Left lung (tissue), 10 donors: ENCODE data around the gene ME3. TPM values are rescaled to one million over a fixed set of nuclear protein-coding genes. Genes with fewer than 3 reads are reported as not detected.
A peak's percentile ranks its signal among the peaks of the same experiment; 100 is the strongest.

Source experiments
- ATAC-seq: fragments of 200-7000 bp; cut with Tn5 transposase; one replicate; pipeline ENCODE4 v1.9.1; 2020; ENCODE audit warnings: moderate library complexity
- DNase-seq, 4 donors: peaks; one replicate each; pipeline ENCODE4 v3.0.0-alpha.2; 2013 to 2020
- H3K27ac ChIP-seq, 2 donors: fragments of 200-600 bp; sonication (generic) in 1 of 2; one replicate each; pipeline versions ENCODE4 v1.5.0 to v1.8.0; 2020 to 2021
- H3K27me3 ChIP-seq, 2 donors: fragments of 200-600 bp; sonication (generic) in 1 of 2; one replicate each; pipeline versions ENCODE4 v1.5.0 to v1.8.0; 2020 to 2021
- H3K36me3 ChIP-seq, 2 donors: fragments of 200-600 bp; sonication (generic) in 1 of 2; one replicate each; pipeline versions ENCODE4 v1.5.0 to v1.8.0; 2020 to 2021
- H3K4me1 ChIP-seq, 2 donors: fragments of 200-600 bp; one replicate each; pipeline ENCODE4 v1.8.0; 2021
- H3K4me3 ChIP-seq, 2 donors: fragments of 200-600 bp; sonication (generic) in 1 of 2; one replicate each; pipeline versions ENCODE4 v1.5.0 to v1.8.0; 2020 to 2021; ENCODE audit warnings: mild to moderate bottlenecking in 1 of 2
- H3K9me3 ChIP-seq, 2 donors: fragments of 200-600 bp; sonication (generic) in 1 of 2; one replicate each; pipeline versions ENCODE4 v1.5.0 to v1.8.0; 2020 to 2021
- intact Hi-C, 2 donors: fragments of 100-400 bp; cut with DNase I; formaldehyde crosslinking; loops; one replicate each; pipeline versions ENCODE4 v1.11.2 to v1.14.2; 2022
- polyA plus RNA-seq, 6 donors: library from polyadenylated mRNA; unstranded; fragments of 120-200 nt; gene quantifications; one replicate each; pipeline ENCODE4 v1.2.1, GENCODE V29; 2013; ENCODE audit not compliant: insufficient read length in 6 of 6
- total RNA-seq, 2 donors: library from RNA; stranded (reverse); fragmentation: NEBNext Ultra II Directional; extraction: Animal tissue kit (Norgen Biotek cat#: 25700); gene quantifications; one replicate each; pipeline ENCODE4 v1.2.1, GENCODE V29; 2021
- TF ChIP-seq, protein P1 (sequence below), 2 donors: fragments of 200-600 bp; sonication (generic) in 1 of 2; IDR thresholded peaks; one replicate each; pipeline versions ENCODE4 v1.5.0 to v1.8.0; 2021; ENCODE audit warnings: antibody characterized with exemption in 2 of 2
- donor health status: DM: no; HTN: yes; CAD: no.
- donor health status: DM: no; HTN: no; CAD: no.

ME3 gene
- total and polyA plus RNA-seq, 8 donors: 21.6 to 44.6 (median 30.5) TPM

GRCh38 chr11:86416494-86416893, 255.9 kb downstream of the ME3 start:
- intact Hi-C loops: no loop called here
- Histone ChIP-seq H3K36me3 (no peaks in the 10 kb centered on the region), H3K27ac (no peak overlapping the region), H3K9me3 (no peaks in the 10 kb centered on the region), H3K4me3 (no peak overlapping the region), H3K27me3 (no peaks in the 10 kb centered on the region), H3K4me1 (no peaks in the 10 kb centered on the region)
- ATAC-seq (no peak), DNase-seq (no peak)
- TF ChIP-seq, protein P1, sequence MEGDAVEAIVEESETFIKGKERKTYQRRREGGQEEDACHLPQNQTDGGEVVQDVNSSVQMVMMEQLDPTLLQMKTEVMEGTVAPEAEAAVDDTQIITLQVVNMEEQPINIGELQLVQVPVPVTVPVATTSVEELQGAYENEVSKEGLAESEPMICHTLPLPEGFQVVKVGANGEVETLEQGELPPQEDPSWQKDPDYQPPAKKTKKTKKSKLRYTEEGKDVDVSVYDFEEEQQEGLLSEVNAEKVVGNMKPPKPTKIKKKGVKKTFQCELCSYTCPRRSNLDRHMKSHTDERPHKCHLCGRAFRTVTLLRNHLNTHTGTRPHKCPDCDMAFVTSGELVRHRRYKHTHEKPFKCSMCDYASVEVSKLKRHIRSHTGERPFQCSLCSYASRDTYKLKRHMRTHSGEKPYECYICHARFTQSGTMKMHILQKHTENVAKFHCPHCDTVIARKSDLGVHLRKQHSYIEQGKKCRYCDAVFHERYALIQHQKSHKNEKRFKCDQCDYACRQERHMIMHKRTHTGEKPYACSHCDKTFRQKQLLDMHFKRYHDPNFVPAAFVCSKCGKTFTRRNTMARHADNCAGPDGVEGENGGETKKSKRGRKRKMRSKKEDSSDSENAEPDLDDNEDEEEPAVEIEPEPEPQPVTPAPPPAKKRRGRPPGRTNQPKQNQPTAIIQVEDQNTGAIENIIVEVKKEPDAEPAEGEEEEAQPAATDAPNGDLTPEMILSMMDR (IDR thresholded peaks at IDR 0.05): no peak

DNA sequence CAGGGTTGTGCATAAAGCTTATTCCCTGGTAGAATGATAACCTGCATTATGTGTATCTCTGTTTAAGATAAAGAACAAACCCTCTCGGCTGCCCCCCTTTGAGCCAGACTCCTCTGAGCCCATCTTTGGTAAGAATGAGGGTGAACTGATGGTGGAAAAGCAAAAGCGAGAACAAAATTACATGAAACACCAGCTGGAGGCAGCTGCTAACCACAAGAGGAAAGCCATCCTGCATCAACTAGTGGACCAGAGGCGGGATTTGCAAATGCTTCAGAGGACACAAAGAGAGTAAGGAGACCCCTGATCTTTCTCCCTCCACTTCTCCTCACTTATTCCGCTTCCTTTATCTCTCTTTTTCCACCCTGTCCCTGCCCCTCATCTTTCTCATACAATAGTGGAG, 257.4 kb downstream of the ME3 start:
- intact Hi-C loops: no loop called here

DNA sequence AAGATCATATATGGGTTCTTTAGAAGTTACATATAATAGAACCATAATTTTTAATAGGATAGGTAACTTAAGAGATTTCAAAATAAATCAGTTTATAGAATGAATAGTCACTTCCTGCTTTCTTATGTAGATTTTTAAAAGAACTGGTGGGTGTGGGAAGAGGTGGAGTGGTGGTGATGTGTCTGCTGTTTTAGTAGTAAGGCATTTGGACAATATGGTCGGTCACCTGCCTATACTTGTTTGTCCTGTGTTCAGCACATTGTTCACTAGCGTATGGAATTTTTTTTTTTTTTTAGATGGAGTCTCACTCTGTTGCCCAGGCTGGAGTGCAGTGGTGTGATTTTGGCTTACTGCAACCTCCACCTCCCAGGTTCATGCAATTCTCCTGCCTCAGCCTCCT, 258.4 kb downstream of the ME3 start:
- TF ChIP-seq, protein P1 (IDR thresholded peaks at IDR 0.05): no peak
- H3K9me3 ChIP-seq: no peaks in the 10 kb centered on the region
- no peak for DNase-seq
- no peak for ATAC-seq
- H3K36me3 ChIP-seq: no peaks in the 10 kb centered on the region
- H3K27me3 ChIP-seq: no peaks in the 10 kb centered on the region
- H3K27ac ChIP-seq: no peak overlapping the region
- H3K4me3 ChIP-seq: no peak overlapping the region
- intact Hi-C loops: no loop called here
- H3K4me1 ChIP-seq: no peaks in the 10 kb centered on the region

More for the DNA sequence above, 257.4 kb downstream of the ME3 start:
- DNase-seq (peak in 2 of 4 donors; percentile 42 to 62), ATAC-seq (no peak)
- no peak overlapping the region for H3K27ac ChIP-seq
- H3K27me3 ChIP-seq: no peaks in the 10 kb centered on the region
- H3K4me3 ChIP-seq: no peak overlapping the region
- H3K9me3 ChIP-seq: no peaks in the 10 kb centered on the region
- H3K36me3 ChIP-seq: no peaks in the 10 kb centered on the region
- TF ChIP-seq, protein P1 (IDR thresholded peaks at IDR 0.05): no peak
- H3K4me1 ChIP-seq: no peaks in the 10 kb centered on the region

- TF ChIP-seq, protein P1 (IDR thresholded peaks at IDR 0.05): no peak
- H3K36me3 ChIP-seq: no peaks in the 10 kb centered on the region
- intact Hi-C loops: no loop called here
- no peaks in the 10 kb centered on the region for H3K4me1 ChIP-seq
- no peak overlapping the region for H3K27ac ChIP-seq
- no peak for DNase-seq
- no peak overlapping the region for H3K4me3 ChIP-seq
- no peaks in the 10 kb centered on the region for H3K27me3 ChIP-seq
- H3K9me3 ChIP-seq: no peaks in the 10 kb centered on the region
- no peak for ATAC-seq
Observed at GRCh38 chr11:86408845-86409244, 263.6 kb downstream of the ME3 start.

DNA sequence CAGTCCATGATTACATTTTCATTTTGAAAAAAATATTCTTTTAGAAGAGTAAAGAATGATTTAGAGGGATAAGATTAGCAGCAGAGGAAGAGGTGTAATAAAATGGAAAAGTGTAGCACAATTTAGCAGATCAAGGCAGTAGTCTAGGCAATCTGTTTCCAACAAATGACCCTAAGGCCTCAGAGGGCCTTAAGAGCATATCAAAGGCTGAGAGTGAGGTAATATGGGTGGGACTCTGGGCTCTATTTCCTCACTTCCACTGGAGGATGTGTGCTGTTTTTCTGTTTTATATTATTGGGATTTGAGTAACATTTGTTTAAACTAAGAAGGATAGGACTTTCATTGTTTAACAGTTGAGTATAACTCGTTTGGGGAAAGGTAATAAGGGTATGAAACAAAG, 269.0 kb downstream of the ME3 start:
- Histone ChIP-seq H3K36me3 (no peaks in the 10 kb centered on the region), H3K27ac (no peak overlapping the region), H3K9me3 (no peaks in the 10 kb centered on the region), H3K27me3 (no peaks in the 10 kb centered on the region), H3K4me1 (no peaks in the 10 kb centered on the region), H3K4me3 (no peak overlapping the region)
- ATAC-seq: no peak
- no peak for DNase-seq
- intact Hi-C loops: no loop called here
- TF ChIP-seq, protein P1 (IDR thresholded peaks at IDR 0.05): no peak
